Effector CD8-positive, alpha-beta T cell (primary cell): Measurements from ENCODE around the gene GABRR2.

Experiments
- DNase-seq: peaks from one replicate; lab custom pipeline; 2025; lab: John Stamatoyannopoulos, UW

Gene GABRR2

GRCh38 chr6:89208551-89208950, 106.5 kb downstream of the GABRR2 start:
- no peak for DNase-seq
